Measurements from ENCODE around the gene RGS8. TPM values are rescaled to one million over a fixed set of nuclear protein-coding genes. Genes with fewer than 3 reads are reported as not detected.

Gene RGS8
- total RNA-seq, 4 donors from 2014 or later, result not detected

DNA sequence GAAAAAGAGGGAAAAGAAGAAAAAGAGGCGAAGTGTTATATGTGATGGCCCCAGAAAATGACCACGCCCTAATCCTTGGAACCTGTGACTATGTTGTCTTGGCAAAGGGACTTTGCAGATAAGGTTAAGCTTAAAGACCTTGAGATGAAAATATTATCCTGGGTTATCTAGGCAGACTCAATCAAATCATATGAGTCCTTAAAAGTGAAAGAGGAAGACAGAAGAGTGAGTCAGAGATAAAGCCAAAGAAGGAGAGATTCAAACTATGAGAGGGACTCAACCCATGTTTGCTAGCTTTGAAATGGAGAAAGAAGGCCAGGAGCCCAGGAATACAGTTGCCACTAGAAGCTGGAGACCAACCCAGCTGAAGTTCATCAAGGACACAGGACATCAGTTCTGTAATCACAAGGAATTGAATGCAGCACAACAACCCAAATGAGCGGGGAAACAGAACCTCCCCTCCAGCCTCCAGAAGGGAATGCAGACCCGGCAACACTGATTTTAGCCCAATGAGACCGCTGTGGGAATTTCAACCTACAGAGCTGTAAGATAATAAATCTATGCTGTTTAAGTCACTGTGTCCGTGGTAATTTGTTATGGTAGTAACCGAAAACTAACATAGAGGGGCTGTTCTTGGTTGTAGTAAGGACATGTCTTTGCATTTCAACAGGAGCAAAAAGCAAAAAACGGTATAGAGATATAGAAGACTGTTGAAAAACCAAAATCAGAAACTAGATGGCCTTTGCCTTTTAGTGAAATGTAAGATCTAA lies 4.2 kb upstream of the RGS8 start:
- DNase-seq (ENCODE audit: low spot score in 2 of 2), result no peak
- peaks cover 14% of the 10 kb centered on the region for H3K4me1 ChIP-seq
- no peaks in the 10 kb centered on the region for H3K36me3 ChIP-seq
- H3K27ac ChIP-seq, result no peak overlapping the region
- H3K9me3 ChIP-seq, result no peaks in the 10 kb centered on the region
- H3K27me3 ChIP-seq, result peaks cover 7% of the 10 kb centered on the region
- H3K4me3 ChIP-seq, result no peak overlapping the region
- 88% methylated on average over 8 of the region's 8 CpGs for WGBS
- TF ChIP-seq CTCF (IDR thresholded peaks at IDR 0.05), result no peak
- no peak for TF ChIP-seq POLR2AphosphoS5 (IDR thresholded peaks at IDR 0.05)
- TF ChIP-seq EP300 (IDR thresholded peaks at IDR 0.05), result no peak
- no peak for TF ChIP-seq POLR2A (IDR thresholded peaks at IDR 0.05)

GRCh38 chr1:182687361-182687760 lies 3.0 kb upstream of the RGS8 start:
- Histone ChIP-seq H3K9me3 (no peaks in the 10 kb centered on the region), H3K27me3 (peaks cover 7% of the 10 kb centered on the region), H3K4me3 (no peak overlapping the region), H3K36me3 (no peaks in the 10 kb centered on the region), H3K4me1 (peaks cover 14% of the 10 kb centered on the region), H3K27ac (no peak overlapping the region)
- no peak for TF ChIP-seq CTCF (IDR thresholded peaks at IDR 0.05)
- no peak for TF ChIP-seq POLR2AphosphoS5 (IDR thresholded peaks at IDR 0.05)
- no peak for TF ChIP-seq EP300 (IDR thresholded peaks at IDR 0.05)
- no peak for TF ChIP-seq POLR2A (IDR thresholded peaks at IDR 0.05)
- DNase-seq (ENCODE audit: low spot score in 2 of 2), result no peak

DNA sequence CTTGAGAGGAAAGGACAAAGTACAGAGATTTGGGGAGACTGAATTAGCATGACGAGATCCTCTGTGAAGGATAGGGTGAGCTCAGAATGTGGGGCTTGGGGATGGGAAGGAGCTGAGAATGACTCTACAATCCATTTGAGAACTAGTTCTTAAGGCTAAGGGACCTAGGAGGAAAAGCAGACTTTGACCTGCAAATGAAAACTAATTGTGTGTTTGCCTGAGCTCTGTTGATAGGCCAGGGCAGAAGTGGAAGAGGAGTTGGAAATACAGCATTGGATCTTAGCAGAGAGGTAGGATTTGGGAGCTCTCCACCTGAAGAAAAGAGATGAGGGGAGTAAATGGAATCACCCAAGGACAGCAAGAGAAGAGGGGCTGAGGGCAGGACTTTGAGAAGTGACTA lies 2.1 kb upstream of the RGS8 start:
- peaks cover 14% of the 10 kb centered on the region for H3K4me1 ChIP-seq
- no peak overlapping the region for H3K27ac ChIP-seq
- H3K4me3 ChIP-seq, result no peak overlapping the region
- no peak for DNase-seq (ENCODE audit: low spot score in 2 of 2)
- TF ChIP-seq POLR2A (IDR thresholded peaks at IDR 0.05) (no peak), POLR2AphosphoS5 (IDR thresholded peaks at IDR 0.05) (no peak)
- H3K9me3 ChIP-seq, result no peaks in the 10 kb centered on the region
- peaks cover 7% of the 10 kb centered on the region for H3K27me3 ChIP-seq
- no peaks in the 10 kb centered on the region for H3K36me3 ChIP-seq
- 97% methylated on average over 1 of the region's 1 CpG for WGBS

DNA sequence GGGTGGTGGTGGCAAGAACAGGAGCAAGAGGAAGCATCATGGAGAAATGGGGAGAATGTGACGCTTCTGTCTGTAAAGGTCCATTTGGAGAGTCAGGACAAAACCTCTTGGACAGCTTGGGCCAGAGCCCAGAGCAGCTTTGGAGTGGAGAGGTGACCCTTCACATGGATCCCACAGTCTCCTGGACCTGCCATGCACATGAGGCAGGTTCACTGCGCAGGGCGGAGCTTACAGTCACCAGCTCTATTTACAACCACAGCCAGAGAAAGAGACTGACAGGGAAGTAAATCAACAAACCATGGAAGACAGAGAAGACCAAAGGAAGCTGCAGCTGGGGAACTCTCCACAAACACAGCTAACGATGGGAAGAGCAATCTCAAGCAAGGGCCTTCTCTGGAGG lies 828 bp upstream of the RGS8 start:
- TF ChIP-seq POLR2A (IDR thresholded peaks at IDR 0.05), result no peak
- TF ChIP-seq EP300 (IDR thresholded peaks at IDR 0.05), result no peak
- TF ChIP-seq CTCF (IDR thresholded peaks at IDR 0.05), result no peak
- WGBS, result 84% methylated on average over 4 of the region's 4 CpGs

GRCh38 chr1:182682898-182683501 lies 1.4 kb downstream of the RGS8 start:
- no peaks in the 10 kb centered on the region for H3K36me3 ChIP-seq
- DNase-seq (ENCODE audit: low spot score in 2 of 2), result no peak
- H3K4me1 ChIP-seq, result peaks cover 15% of the 10 kb centered on the region
- no peak overlapping the region for H3K4me3 ChIP-seq
- WGBS, result 78% methylated on average over 2 of the region's 2 CpGs
- H3K27me3 ChIP-seq, result peaks cover 7% of the 10 kb centered on the region
- H3K9me3 ChIP-seq, result no peaks in the 10 kb centered on the region
- no peak overlapping the region for H3K27ac ChIP-seq
- TF ChIP-seq EP300 (IDR thresholded peaks at IDR 0.05), result no peak
- no peak for TF ChIP-seq POLR2A (IDR thresholded peaks at IDR 0.05)
- TF ChIP-seq CTCF (IDR thresholded peaks at IDR 0.05), result no peak
- no peak for TF ChIP-seq POLR2AphosphoS5 (IDR thresholded peaks at IDR 0.05)

More for the DNA sequence above, 828 bp upstream of the RGS8 start:
- Histone ChIP-seq H3K4me3 (no peak overlapping the region), H3K4me1 (peaks cover 14% of the 10 kb centered on the region), H3K27ac (no peak overlapping the region), H3K36me3 (no peaks in the 10 kb centered on the region), H3K27me3 (peaks cover 7% of the 10 kb centered on the region), H3K9me3 (no peaks in the 10 kb centered on the region)
- DNase-seq (ENCODE audit: low spot score in 2 of 2), result no peak
